GM11168 (cell line): ENCODE data around the gene STRA8.

Experiments
- in situ Hi-C: fragments of 300-500 bp; cut with MboI; formaldehyde crosslinking; loops from one replicate; pipeline ENCODE4 v1.12.0; 2022; ENCODE audit warnings: low sequenced_read_pairs; ENCODE audit not compliant: unreplicated experiment

The STRA8 gene

DNA sequence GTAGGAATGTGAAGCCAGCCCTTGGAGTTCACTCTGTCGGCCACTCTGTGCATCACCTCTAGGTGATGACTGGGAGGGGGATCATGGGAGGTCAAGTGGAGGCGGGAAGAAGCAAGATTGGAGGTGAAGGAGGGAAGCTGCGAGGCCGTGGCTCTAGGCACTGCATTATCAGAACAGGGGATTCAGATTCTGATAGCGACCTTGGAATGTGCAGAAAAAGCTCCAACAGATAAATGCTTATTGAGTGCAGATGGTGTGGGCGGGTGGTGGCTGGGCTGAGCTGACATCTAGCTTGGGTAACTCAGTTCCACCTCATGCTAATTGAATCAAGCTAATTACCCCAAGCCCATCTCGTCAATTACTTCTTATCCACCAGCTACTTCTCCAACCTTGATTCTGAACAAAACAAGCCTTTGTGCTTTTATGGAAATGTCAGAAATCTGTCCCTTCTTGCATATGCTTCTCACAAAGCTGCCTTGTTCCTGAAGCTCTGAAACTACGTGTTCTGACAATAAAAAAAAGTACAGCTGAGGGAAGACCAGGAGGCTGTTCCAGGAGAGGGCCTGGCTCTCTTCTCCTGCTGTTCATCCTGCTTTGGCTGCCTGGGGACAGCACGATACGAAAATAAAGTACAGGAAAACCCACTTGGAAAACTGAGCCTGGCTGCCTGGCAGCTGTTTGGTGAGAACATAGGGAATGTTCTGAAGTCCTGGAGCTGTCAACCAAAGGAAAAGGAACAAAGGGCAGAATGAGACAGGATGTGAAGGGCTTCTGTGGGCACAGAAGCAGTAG, 27.5 kb downstream of the STRA8 start:
- in situ Hi-C loops = no loop called here

- in situ Hi-C loops = no loop called here
Observed at GRCh38 chr7:135262623-135263320, 29.1 kb downstream of the STRA8 start.

DNA sequence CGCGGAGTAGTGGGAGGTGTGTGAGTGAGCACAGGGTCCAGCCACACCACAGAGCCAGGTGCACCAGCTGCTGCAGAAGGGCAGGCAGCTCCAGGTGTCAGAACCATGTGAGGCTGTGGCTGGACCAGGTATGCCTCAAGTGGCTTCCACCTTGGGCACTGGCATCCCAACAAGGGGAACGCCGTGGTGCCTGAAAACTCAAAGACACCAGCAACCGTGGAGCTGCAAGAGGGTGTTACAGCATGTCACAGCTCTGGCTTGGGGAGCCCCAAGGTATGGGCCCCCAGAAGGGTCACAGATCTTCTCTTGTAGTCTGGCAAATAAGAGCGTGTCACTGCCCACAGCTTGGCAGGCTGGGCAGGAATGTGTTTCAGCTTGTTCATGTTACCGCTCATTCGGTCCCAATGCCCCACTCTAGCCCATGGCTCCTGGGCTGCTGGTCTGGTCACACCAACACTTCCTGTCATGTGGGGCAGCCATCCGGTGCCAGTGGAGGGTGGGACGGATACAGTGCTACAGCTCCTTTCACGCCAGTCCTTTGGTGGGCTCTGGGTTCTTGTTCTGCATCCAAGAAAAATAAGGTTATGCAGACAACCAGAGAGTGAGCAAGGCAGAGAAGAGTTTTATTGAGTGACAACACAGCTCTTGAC, 29.8 kb downstream of the STRA8 start:
- in situ Hi-C loops = no loop called here

DNA sequence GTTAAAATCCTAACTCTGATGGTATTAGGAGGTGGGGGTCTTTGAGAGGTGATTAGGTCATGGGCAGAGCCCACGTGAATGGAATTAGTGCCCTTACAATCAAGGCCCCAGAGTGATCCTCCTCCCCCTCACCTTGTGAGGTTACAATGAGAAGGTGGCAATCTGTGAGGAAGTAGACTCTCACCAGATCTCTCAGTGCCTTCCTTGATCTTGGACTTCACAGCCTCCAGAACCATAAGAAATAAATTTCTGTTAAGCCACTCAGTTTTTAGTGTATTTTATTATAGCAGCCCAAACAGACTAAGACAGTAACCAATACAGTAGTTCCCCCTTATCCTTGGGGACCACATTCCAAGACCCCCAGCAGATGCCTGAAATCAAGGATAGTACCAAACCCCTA, 32.0 kb downstream of the STRA8 start:
- in situ Hi-C loops = no loop called here

- in situ Hi-C loops = no loop called here
Observed at GRCh38 chr7:135269921-135270320, 36.3 kb downstream of the STRA8 start.

GRCh38 chr7:135270577-135271254, 37.1 kb downstream of the STRA8 start:
- in situ Hi-C loops = no loop called here

DNA sequence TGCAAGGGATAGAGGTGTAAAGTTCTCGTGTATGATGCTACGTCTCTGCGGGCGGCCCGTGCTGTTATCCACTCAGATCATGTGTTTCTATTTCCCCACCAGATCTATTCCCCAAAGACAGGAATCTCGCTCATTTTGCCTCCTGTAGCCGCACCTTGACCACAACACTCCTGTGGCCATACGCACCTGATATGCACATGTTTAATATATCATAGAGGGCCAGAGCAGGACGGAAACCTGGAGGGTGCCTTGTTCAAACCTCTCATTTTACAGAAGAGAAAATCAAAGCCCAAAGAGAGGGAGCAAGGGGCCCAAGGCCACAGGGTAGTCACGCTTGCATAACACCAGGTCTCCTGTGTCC, 37.6 kb downstream of the STRA8 start:
- in situ Hi-C loops = no loop called here

DNA sequence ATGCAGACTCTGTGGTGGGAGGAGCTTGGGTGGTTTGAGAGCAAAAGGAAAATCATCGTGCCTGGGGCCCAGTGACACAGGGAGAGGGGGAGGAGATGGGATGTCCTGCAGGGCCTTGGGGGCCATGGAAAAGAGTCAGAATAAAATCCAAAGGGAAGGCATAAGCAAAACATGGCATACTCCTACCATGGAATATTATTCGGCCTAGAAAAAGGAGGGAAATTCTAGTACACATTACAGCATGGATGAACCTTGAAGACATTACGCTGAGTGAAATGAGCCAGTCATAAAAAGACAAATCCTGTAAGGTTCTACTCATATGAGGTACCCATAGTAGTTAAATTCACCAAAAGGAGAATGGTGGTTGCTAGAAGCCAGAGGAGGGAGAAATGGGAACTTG, 38.7 kb downstream of the STRA8 start:
- in situ Hi-C loops = no loop called here

DNA sequence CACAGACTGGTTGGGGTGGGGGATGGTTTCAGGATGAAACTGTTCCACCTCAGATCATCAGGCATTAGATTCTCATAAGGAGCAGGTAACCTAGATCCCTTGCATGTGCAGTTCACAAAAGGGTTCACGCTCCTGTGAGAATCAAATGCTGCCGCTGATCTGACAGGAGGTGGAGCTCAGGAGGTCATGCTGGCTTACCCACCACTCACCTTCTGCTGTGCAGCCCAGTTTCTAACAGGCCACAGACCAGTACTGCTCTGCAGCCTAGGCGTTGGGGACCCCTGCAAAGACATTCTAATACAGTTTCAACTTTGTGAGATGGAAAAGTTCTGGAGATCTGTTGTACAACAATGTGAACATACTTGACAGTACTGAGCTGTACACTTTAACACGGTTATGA, 39.9 kb downstream of the STRA8 start:
- in situ Hi-C loops = no loop called here

- in situ Hi-C loops = no loop called here
Observed at GRCh38 chr7:135274495-135275268, 41.0 kb downstream of the STRA8 start.

DNA sequence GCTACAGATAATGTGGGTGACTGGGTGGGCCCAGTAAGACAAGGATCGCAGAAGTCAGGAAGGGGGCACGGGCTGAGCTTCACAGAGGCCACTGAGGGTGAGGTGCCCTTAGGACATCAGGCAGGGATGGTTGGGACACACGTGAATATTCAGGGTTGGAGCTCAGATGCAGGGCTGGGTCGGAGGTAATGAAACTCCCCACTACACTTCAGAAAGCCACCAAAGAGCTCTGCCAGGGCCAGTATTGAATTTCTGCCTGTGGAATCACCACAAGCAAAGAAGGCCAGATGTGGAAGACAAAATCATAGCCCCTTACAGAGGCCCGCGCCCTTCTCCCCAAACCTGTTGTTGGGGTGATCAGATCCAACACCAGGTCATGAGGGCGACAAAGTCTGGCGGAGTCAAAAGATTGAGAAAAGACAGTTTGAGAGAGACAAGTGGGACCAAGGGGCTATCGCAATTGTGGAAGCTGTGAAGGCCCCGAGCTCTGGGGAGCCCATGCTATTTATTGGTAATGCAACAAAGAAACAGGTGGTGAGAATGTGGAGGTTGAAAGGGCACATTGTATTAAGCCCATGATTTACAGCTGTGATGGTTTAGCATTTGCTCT, 42.4 kb downstream of the STRA8 start:
- in situ Hi-C loops = no loop called here

- in situ Hi-C loops = no loop called here
Observed at GRCh38 chr7:135277161-135277560, 43.5 kb downstream of the STRA8 start.

DNA sequence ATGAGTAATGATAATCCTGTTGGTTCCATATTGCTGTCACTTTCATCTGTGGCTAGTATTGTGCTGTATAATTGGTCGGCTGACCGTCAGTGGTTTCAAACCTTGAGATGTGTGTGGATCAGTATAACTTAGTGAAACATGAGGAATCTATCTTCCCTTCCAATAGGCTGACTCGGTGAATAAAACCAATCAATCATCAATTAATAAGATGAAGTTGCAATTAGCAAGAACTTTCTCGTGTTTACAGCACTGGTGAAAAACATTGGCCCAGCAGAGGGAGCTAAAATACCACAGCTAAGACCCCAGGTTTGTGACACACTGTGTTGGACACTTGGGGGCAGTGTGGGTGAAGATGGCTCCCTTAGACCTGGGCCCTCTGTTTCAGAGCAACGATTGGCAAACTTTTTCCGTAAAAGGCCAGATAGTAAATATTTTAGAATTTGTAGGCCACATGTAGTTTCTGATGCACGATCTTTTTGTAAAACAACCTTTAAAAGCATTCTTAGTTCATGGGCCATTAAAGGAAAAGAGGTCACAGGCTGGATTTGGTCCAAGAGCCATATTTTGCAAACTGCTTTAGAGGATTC, 47.8 kb downstream of the STRA8 start:
- in situ Hi-C loops = loop anchor here (10.0 kb wide), 1 partner anchor 363 kb away; no protein-coding TSS in a partner anchor

DNA sequence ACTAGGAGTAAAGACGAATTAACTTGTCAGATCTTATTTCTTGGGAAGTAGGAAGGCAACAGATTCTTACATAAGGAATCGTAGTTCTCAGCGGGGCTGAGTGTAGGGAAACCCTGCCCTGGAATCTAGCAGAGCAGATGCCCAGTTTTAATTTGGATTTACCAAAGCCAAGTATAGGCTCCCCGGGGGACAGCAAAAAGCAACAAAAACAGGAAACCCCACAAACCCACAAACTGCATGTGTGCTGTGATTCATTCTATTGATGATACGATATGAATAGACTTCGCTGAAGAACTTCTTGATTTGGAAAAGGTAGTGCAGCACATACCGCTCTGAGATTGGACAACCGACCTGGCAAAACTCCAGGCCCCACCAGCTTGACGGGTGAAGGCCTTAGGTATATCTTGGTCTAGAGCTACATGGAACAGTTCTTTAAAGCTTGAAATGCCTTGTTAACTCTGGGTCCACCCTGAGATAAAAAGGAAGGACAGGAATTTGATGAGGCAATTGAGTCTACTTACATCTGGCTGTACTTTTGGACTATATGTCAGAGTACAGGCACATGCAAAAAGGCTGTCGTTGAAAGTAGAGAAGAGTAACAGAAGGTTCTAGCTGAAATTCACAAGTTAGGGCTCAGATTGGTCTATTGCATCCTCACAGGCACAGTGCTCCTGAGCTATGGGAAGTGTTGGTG, 49.1 kb downstream of the STRA8 start:
- in situ Hi-C loops = loop anchor here (10.0 kb wide), 1 partner anchor 362 kb away; no protein-coding TSS in a partner anchor

- in situ Hi-C loops = loop anchor here (10.0 kb wide), 1 partner anchor 361 kb away; no protein-coding TSS in a partner anchor
Observed at GRCh38 chr7:135283959-135284638, 50.5 kb downstream of the STRA8 start.

DNA sequence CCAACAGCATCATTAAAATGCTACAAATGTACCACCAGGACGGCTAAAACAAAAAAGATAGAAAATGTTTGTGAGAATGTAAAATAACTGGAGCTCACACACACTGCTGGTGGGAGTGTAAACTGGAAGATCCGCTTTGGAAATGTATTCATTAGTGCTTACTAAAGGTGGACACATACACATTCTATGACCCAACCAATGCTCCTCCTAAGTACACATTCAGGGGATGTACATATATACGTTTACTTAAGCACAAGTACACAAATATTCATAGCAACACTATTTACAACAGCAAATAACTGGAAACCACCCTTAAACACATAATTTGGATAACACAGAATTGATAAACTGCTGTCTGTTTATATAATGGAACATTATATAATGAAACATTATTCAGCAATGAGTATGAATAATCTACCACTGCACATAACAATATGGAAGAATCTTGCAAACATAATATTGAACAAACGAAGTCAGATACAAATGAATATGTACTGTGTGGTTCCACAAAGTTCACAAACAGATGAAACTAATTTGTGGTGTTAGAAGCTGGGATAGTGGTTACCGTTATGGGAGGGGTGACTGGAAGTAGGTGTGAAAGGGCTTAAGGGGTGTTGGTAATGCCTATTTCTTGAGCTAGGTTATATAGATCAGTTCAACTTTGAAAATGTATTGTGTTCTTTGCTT, 52.1 kb downstream of the STRA8 start:
- in situ Hi-C loops = loop anchor here (10.0 kb wide), 1 partner anchor 359 kb away; no protein-coding TSS in a partner anchor

DNA sequence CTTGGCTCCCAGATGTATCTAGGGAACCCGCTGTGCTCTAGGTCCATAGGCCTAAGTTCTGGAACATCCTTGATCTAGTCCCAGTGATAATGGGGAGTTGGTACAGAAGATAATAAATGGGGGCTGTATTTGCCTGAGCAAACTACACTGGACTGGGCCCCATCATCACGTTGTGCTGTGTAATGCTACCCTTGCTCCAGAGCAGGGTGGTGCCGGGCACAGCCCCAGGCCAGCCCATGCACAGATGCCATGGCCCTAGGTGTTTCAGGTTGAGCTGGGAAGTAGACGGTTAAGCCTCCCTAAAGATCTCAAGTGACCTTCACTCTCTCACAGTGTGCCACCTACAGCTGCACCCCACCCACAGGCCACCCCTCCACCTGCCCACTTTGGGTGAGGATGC, 53.2 kb downstream of the STRA8 start:
- in situ Hi-C loops = loop anchor here (10.0 kb wide), 1 partner anchor 358 kb away; no protein-coding TSS in a partner anchor
